Activated naive CD8-positive, alpha-beta T cell treated with anti-CD3 and anti-CD28 coated beads, Interleukin-2, amount 50 U/mL, for 16 hours (primary cell): ENCODE data around the gene CDC42BPA.
"Not testable (repeated sequence)": the region's sequence is repeated elsewhere in the genome, so short reads cannot be mapped to it uniquely, and the experiment has no call there.

Experiments
- DNase-seq: peaks from one replicate; pipeline ENCODE4 v3.0.0-alpha.2; 2020; ENCODE audit warnings: low read depth, low spot score

Gene CDC42BPA

GRCh38 chr1:227134686-227135314 is 183.5 kb downstream of the CDC42BPA start:
- no peak for DNase-seq

- not testable (repeated sequence) for DNase-seq
These were observed 185.6 kb downstream of the CDC42BPA start for GRCh38 chr1:227132695-227133094.

GRCh38 chr1:227131193-227131592 is 187.1 kb downstream of the CDC42BPA start:
- no peak for DNase-seq

- DNase-seq, result no peak
These were observed 190.4 kb downstream of the CDC42BPA start for GRCh38 chr1:227127891-227128290.

GRCh38 chr1:227125929-227126545 is 192.3 kb downstream of the CDC42BPA start:
- DNase-seq, result no peak

GRCh38 chr1:227124473-227124872 is 193.8 kb downstream of the CDC42BPA start:
- DNase-seq, result no peak

GRCh38 chr1:227120826-227121225 is 197.5 kb downstream of the CDC42BPA start:
- no peak for DNase-seq

GRCh38 chr1:227112538-227112937 is 205.8 kb downstream of the CDC42BPA start:
- no peak for DNase-seq

- no peak for DNase-seq
These were observed 206.5 kb downstream of the CDC42BPA start for GRCh38 chr1:227111782-227112181.

GRCh38 chr1:227105291-227105690 is 213.0 kb downstream of the CDC42BPA start:
- not testable (repeated sequence) for DNase-seq

GRCh38 chr1:227102056-227102455 is 216.2 kb downstream of the CDC42BPA start:
- DNase-seq, result no peak

- DNase-seq, result no peak
These were observed 223.9 kb downstream of the CDC42BPA start for GRCh38 chr1:227094249-227094966.

GRCh38 chr1:227093309-227093708 is 225.0 kb downstream of the CDC42BPA start:
- no peak for DNase-seq

- DNase-seq, result no peak
These were observed 226.2 kb downstream of the CDC42BPA start for GRCh38 chr1:227092069-227092468.

- DNase-seq, result no peak
These were observed 231.7 kb downstream of the CDC42BPA start for GRCh38 chr1:227086636-227087035.

- DNase-seq, result no peak
These were observed 235.1 kb downstream of the CDC42BPA start for GRCh38 chr1:227082999-227083746.

GRCh38 chr1:227077783-227078182 is 240.5 kb downstream of the CDC42BPA start:
- no peak for DNase-seq

- no peak for DNase-seq
These were observed 244.5 kb downstream of the CDC42BPA start for GRCh38 chr1:227073786-227074185.

GRCh38 chr1:227072991-227073390 is 245.3 kb downstream of the CDC42BPA start:
- DNase-seq, result no peak

- DNase-seq, result no peak
These were observed 246.3 kb downstream of the CDC42BPA start for GRCh38 chr1:227071895-227072587.

GRCh38 chr1:227070638-227071285 is 247.5 kb downstream of the CDC42BPA start:
- DNase-seq, result no peak
